Fibroblast of lung (primary cell): ENCODE data around the gene IBTK.

Experiments used
- CTCF ChIP-seq, 2 donors: IDR thresholded peaks in 1 of 2; conservative IDR thresholded peaks in 1 of 2; 1 replicate in 1 of 2; 2 replicates in 1 of 2; pipeline ENCODE4 v1.5.1; 2011 to 2012; ENCODE audit warnings: low read length in 2 of 2, control low read depth in 1 of 2, inconsistent platforms in 1 of 2, low read depth in 1 of 2, mild to moderate bottlenecking in 1 of 2
- EZH2 ChIP-seq: IDR thresholded peaks from 2 replicates; pipeline ENCODE4 v1.5.1; 2012; ENCODE audit warnings: low read length, control low read depth, mild to moderate bottlenecking; ENCODE audit errors: missing control alignments

DNA sequence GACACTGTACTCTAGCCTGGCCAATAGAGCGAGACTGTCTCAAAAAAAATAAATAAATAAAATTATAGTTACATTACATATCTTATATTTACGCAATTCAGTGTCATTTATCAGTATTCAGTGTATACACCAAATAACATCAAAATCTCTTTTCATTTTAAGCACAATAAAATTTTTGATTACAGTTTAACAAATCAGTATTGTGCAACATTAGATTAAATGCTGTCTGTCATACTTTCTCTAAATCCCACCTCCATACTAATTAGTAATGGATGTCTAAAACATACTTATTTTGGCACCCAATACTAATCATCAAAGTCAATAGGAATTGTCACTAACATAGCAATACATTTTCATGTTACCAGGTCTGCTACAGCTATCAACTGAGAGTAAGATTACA lies 27.4 kb downstream of the IBTK start:
- TF ChIP-seq CTCF (conservative IDR thresholded peaks at IDR 0.05 in 1 of 2, IDR thresholded peaks at IDR 0.05 in 1 of 2; ENCODE audit: low read depth in 1 of 2, low read length in 2 of 2), result no peak
- TF ChIP-seq EZH2, result no peak
